ENCODE data around the gene RPL34.

GRCh38 chr4:108581083-108581482 is 39.3 kb upstream of the RPL34 start:
- TF ChIP-seq CTCF (IDR thresholded peaks at IDR 0.05) (no peak), POLR2AphosphoS5 (IDR thresholded peaks at IDR 0.05; ENCODE audit: low read depth, low read length) (no peak), SIN3A (IDR thresholded peaks at IDR 0.05; ENCODE audit: borderline replicate concordance, insufficient read depth, low read depth, low read length) (no peak), TCF7L2 (IDR thresholded peaks at IDR 0.05; ENCODE audit: low read depth, low read length) (no peak), REST (IDR thresholded peaks at IDR 0.05; ENCODE audit: insufficient read depth in 1 of 2, low read depth in 2 of 2, low read length in 1 of 2) (no peak)

Measured in Panc1 (cell line).